Endothelial cell of umbilical vein (primary cell): ENCODE results near the gene PDXDC1.
A peak's percentile ranks its signal among the peaks of the same experiment; 100 is the strongest.

Source experiments
- EZH2 ChIP-seq: IDR thresholded peaks from 2 replicates; pipeline ENCODE4 v1.6.1; 2012; ENCODE audit warnings: borderline replicate concordance, low read depth, mild to moderate bottlenecking, moderate library complexity, low read length, inconsistent platforms; ENCODE audit not compliant: severe bottlenecking
- FOS ChIP-seq: IDR thresholded peaks from 2 replicates; pipeline ENCODE4 v1.6.1; 2011; ENCODE audit warnings: mild to moderate bottlenecking, low read length, moderate library complexity, borderline replicate concordance; ENCODE audit not compliant: insufficient read depth
- GATA2 ChIP-seq: IDR thresholded peaks from 2 replicates; pipeline ENCODE4 v1.7.0; 2011; ENCODE audit warnings: low read depth, mild to moderate bottlenecking, moderate library complexity, mixed read lengths, low read length; ENCODE audit not compliant: insufficient read length, insufficient read depth
- JUN ChIP-seq: IDR thresholded peaks from 2 replicates; pipeline ENCODE4 v1.6.1; 2011; ENCODE audit warnings: borderline replicate concordance, low read depth; ENCODE audit not compliant: insufficient read length, insufficient read depth
- MYC ChIP-seq: IDR thresholded peaks from one replicate; pipeline ENCODE4 v1.6.1; 2011; ENCODE audit warnings: mild to moderate bottlenecking, low read depth, low read length
- POLR2A ChIP-seq: IDR thresholded peaks from 2 replicates; pipeline ENCODE4 v1.6.1; 2012; ENCODE audit warnings: low read depth, mild to moderate bottlenecking, control low read depth, low read length
- POLR2AphosphoS5 ChIP-seq: IDR thresholded peaks from 2 replicates; pipeline ENCODE4 v1.6.1; 2012; ENCODE audit warnings: low read depth, mild to moderate bottlenecking, control low read depth, low read length, moderate library complexity; ENCODE audit not compliant: insufficient read depth
- TF ChIP-seq, protein P1 (sequence below), 2 donors: IDR thresholded peaks; 1 replicate in 1 of 2; 2 replicates in 1 of 2; pipeline ENCODE4 v1.5.1; 2011; ENCODE audit warnings: low read length in 2 of 2, mild to moderate bottlenecking in 2 of 2, moderate library complexity in 2 of 2, control low read depth in 1 of 2, inconsistent platforms in 1 of 2, low read depth in 1 of 2; ENCODE audit not compliant: insufficient read depth in 1 of 2; ENCODE audit errors: extremely low read depth in 1 of 2
- TF ChIP-seq, protein P2 (sequence below): IDR thresholded peaks from 2 replicates; pipeline ENCODE4 v1.6.1; 2011; ENCODE audit not compliant: insufficient read depth, insufficient read length

DNA sequence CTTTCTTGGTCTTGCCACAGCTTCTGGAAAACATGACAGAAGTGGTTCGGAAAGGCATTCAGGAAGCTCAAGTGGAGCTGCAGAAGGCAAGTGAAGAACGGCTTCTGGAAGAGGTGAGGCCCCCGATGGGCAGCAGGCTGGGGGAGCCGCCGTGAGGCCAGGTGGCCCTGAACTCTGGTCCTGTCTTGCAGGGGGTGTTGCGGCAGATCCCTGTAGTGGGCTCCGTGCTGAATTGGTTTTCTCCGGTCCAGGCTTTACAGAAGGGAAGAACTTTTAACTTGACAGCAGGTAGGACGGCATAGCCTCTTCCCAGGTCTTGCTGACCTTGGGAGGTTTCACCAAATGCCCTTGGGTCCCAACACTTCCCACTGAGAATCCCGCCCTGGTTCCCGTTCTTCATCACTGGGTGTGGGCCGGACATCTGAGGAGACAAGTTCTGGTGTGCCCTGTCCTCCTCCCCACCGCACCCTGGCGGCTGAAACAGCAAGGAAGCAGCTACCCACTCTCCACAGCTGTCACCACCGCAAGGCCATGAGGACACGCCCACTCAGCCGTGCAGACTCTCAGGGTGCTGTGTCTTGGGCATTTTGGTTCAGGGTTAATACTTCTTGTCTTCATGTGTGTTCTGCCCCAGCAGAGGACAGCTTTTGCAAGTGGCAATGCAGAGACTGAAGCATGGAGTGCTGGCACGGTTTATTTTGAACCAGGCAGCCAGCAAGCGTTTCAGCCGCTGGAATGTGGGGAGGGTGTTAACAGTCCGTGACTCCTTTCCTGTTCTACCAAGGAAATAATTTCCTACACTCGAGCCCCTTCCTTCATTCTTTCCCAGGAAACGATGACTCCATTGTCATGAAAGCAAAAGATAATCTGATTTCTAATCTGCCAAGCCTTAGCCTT lies 59.7 kb downstream of the PDXDC1 start:
- TF ChIP-seq FOS = peak; percentile 58
- TF ChIP-seq MYC = no peak
- TF ChIP-seq, protein P1, sequence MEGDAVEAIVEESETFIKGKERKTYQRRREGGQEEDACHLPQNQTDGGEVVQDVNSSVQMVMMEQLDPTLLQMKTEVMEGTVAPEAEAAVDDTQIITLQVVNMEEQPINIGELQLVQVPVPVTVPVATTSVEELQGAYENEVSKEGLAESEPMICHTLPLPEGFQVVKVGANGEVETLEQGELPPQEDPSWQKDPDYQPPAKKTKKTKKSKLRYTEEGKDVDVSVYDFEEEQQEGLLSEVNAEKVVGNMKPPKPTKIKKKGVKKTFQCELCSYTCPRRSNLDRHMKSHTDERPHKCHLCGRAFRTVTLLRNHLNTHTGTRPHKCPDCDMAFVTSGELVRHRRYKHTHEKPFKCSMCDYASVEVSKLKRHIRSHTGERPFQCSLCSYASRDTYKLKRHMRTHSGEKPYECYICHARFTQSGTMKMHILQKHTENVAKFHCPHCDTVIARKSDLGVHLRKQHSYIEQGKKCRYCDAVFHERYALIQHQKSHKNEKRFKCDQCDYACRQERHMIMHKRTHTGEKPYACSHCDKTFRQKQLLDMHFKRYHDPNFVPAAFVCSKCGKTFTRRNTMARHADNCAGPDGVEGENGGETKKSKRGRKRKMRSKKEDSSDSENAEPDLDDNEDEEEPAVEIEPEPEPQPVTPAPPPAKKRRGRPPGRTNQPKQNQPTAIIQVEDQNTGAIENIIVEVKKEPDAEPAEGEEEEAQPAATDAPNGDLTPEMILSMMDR (IDR thresholded peaks at IDR 0.05; ENCODE audit: extremely low read depth in 1 of 2, insufficient read depth in 1 of 2, low read depth in 1 of 2, low read length in 2 of 2) = peak; percentile 59 to 62
- TF ChIP-seq, protein P2, sequence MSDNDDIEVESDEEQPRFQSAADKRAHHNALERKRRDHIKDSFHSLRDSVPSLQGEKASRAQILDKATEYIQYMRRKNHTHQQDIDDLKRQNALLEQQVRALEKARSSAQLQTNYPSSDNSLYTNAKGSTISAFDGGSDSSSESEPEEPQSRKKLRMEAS = peak; percentile 20
- peak; percentile 57 for TF ChIP-seq JUN
- peak; percentile 93 for TF ChIP-seq GATA2
- TF ChIP-seq POLR2AphosphoS5 = peak; percentile 49
- TF ChIP-seq POLR2A = no peak
- no peak for TF ChIP-seq EZH2
